A673 (cell line): ENCODE results near the gene KIAA0319L.

ENCODE experiments used
- CTCF ChIP-seq: fragments of 300-800, 200-600 bp; sonication (generic); conservative IDR thresholded peaks from 2 replicates; pipeline ENCODE4 v1.5.1; 2017; ENCODE audit warnings: low read depth, mild to moderate bottlenecking, antibody characterized with exemption, low read length, moderate library complexity, mixed read lengths
- EZH2 ChIP-seq: fragments of 200-600 bp; sonication (generic); IDR thresholded peaks from 2 replicates; pipeline ENCODE4 v1.6.1; 2017; ENCODE audit warnings: borderline replicate concordance, low read depth, mild to moderate bottlenecking, mixed read lengths, antibody characterized with exemption, low read length; ENCODE audit not compliant: poor library complexity, severe bottlenecking

- TF ChIP-seq CTCF (peak; percentile 91), EZH2 (no peak)
Observed at GRCh38 chr1:35568975-35569395, 11.8 kb upstream of the KIAA0319L start.
